GM23338 (cell line): ENCODE measurements around the gene TEDC2. TPM values are rescaled to one million over a fixed set of nuclear protein-coding genes. Genes with fewer than 3 reads are reported as not detected.

Experiments
- ATAC-seq: fragments of 200-7000 bp; cut with Tn5 transposase; 3 replicates; pipeline ENCODE4 v1.9.1; 2020
- DNase-seq: peaks from one replicate; pipeline ENCODE4 v3.0.0-alpha.2; 2015; ENCODE audit warnings: low spot score
- H2AFZ ChIP-seq: fragments of 200-600 bp; sonication (generic); 2 replicates; pipeline ENCODE4 v1.8.0; 2016; ENCODE audit warnings: antibody characterized with exemption, mild to moderate bottlenecking, moderate library complexity
- H3F3A ChIP-seq: fragments of 200-600 bp; sonication (generic); replicated peaks from 2 replicates; pipeline ENCODE4 v1.8.0; 2017; ENCODE audit warnings: antibody characterized with exemption, mixed run types, low read depth
- H3K27ac ChIP-seq: fragments of 200-600 bp; sonication (generic); 2 replicates; pipeline ENCODE4 v1.6.1; 2016; ENCODE audit warnings: low read depth
- H3K27me3 ChIP-seq: fragments of 200-600 bp; sonication (generic); 2 replicates; pipeline ENCODE4 v1.8.0; 2016; ENCODE audit warnings: mild to moderate bottlenecking, mixed run types, moderate library complexity; ENCODE audit not compliant: insufficient read depth
- H3K36me3 ChIP-seq: fragments of 200-600 bp; sonication (generic); 2 replicates; pipeline ENCODE4 v1.8.0; 2016; ENCODE audit warnings: mild to moderate bottlenecking; ENCODE audit not compliant: insufficient read depth
- H3K4me1 ChIP-seq: fragments of 200-600 bp; sonication (generic); 2 replicates; pipeline ENCODE4 v1.8.0; 2016; ENCODE audit warnings: mild to moderate bottlenecking, moderate library complexity; ENCODE audit not compliant: insufficient read depth
- H3K4me2 ChIP-seq: fragments of 200-600 bp; sonication (generic); 2 replicates; pipeline ENCODE4 v1.7.1; 2017; ENCODE audit warnings: mixed run types
- H3K4me3 ChIP-seq: fragments of 200-600 bp; sonication (generic); 2 replicates; pipeline ENCODE4 v1.6.1; 2016; ENCODE audit warnings: mixed run types
- H3K79me2 ChIP-seq: fragments of 200-600 bp; sonication (generic); replicated peaks from 2 replicates; pipeline ENCODE4 v1.8.0; 2017; ENCODE audit warnings: mild to moderate bottlenecking; ENCODE audit not compliant: insufficient read depth
- H3K9me2 ChIP-seq: fragments of 200-600 bp; sonication (generic); 2 replicates; pipeline ENCODE4 v1.8.0; 2017; ENCODE audit not compliant: insufficient read depth
- H4K20me1 ChIP-seq: fragments of 200-600 bp; sonication (generic); replicated peaks from 2 replicates; pipeline ENCODE4 v1.8.0; 2017; ENCODE audit warnings: mild to moderate bottlenecking; ENCODE audit not compliant: insufficient read depth
- H3K27ac Mint-ChIP-seq: 2 replicates; pipeline ENCODE4 v1.8.0; 2020; ENCODE audit warnings: inconsistent platforms, mild to moderate bottlenecking, moderate library complexity, mixed read lengths
- H3K27me3 Mint-ChIP-seq: 3 replicates; pipeline ENCODE4 v1.8.0; 2022; ENCODE audit warnings: low read depth, mild to moderate bottlenecking, moderate library complexity, mixed read lengths, inconsistent platforms; ENCODE audit not compliant: insufficient read depth, poor library complexity
- H3K36me3 Mint-ChIP-seq: 3 replicates; pipeline ENCODE4 v1.8.0; 2021; ENCODE audit warnings: low read depth, mild to moderate bottlenecking, inconsistent platforms, moderate library complexity, mixed read lengths
- H3K4me1 Mint-ChIP-seq: 3 replicates; pipeline ENCODE4 v1.8.0; 2020; ENCODE audit warnings: mild to moderate bottlenecking, inconsistent platforms, mixed read lengths
- H3K4me3 Mint-ChIP-seq: 3 replicates; pipeline ENCODE4 v1.8.0; 2021; ENCODE audit warnings: moderate library complexity, mild to moderate bottlenecking, inconsistent platforms, mixed read lengths
- H3K9me3 Mint-ChIP-seq: 3 replicates; pipeline ENCODE4 v1.8.0; 2020; ENCODE audit warnings: moderate library complexity, mild to moderate bottlenecking, inconsistent platforms, mixed read lengths
- CREB1 ChIP-seq: fragments of 250-450 bp; sonication (Bioruptor Pico); IDR thresholded peaks from 2 replicates; pipeline ENCODE4 v1.5.0; 2020; ENCODE audit warnings: low read depth, mild to moderate bottlenecking, moderate library complexity
- ETS1 ChIP-seq: IDR thresholded peaks from 2 replicates; pipeline ENCODE4 v1.6.1; 2016; ENCODE audit warnings: antibody characterized with exemption
- EZH2 ChIP-seq: fragments of 200-600 bp; sonication (generic); IDR thresholded peaks from one replicate; pipeline ENCODE4 v1.8.0; 2017; ENCODE audit warnings: antibody characterized with exemption, mild to moderate bottlenecking, low read depth; ENCODE audit not compliant: unreplicated experiment
- EZH2phosphoT487 ChIP-seq: fragments of 200-600 bp; sonication (generic); IDR thresholded peaks from one replicate; pipeline ENCODE4 v1.8.1; 2018; ENCODE audit warnings: antibody characterized with exemption; ENCODE audit not compliant: unreplicated experiment
- JUNB ChIP-seq: IDR thresholded peaks from one replicate; pipeline ENCODE4 v1.6.1; 2016; ENCODE audit warnings: antibody characterized with exemption; ENCODE audit not compliant: unreplicated experiment
- NANOG ChIP-seq: IDR thresholded peaks from 2 replicates; pipeline ENCODE4 v1.6.1; 2016; ENCODE audit warnings: antibody characterized with exemption, borderline replicate concordance
- POLR2AphosphoS5 ChIP-seq: IDR thresholded peaks from 2 replicates; pipeline ENCODE4 v1.6.1; 2016; ENCODE audit warnings: antibody characterized with exemption, low read depth
- REST ChIP-seq: IDR thresholded peaks from one replicate; pipeline ENCODE4 v1.6.1; 2018; ENCODE audit warnings: antibody characterized with exemption; ENCODE audit not compliant: unreplicated experiment
- STAT1 ChIP-seq: IDR thresholded peaks from one replicate; pipeline ENCODE4 v1.6.1; 2016; ENCODE audit warnings: antibody characterized with exemption; ENCODE audit not compliant: unreplicated experiment
- ZNF114 ChIP-seq: fragments of 250-450 bp; sonication (Bioruptor Pico); IDR thresholded peaks from 2 replicates; pipeline ENCODE4 v1.5.0; 2020; ENCODE audit warnings: mild to moderate bottlenecking, moderate library complexity
- ZNF331 ChIP-seq: fragments of 250-450 bp; sonication (Bioruptor Pico); IDR thresholded peaks from 2 replicates; pipeline ENCODE4 v1.5.0; 2020; ENCODE audit warnings: low read depth, mild to moderate bottlenecking, moderate library complexity
- polyA plus RNA-seq: library from polyadenylated mRNA; unstranded; fragments of >200 nt; fragmentation: Nextera tagmentation; extraction: Ambion mirVana; gene quantifications from 2 replicates; pipeline ENCODE4 v1.2.1, GENCODE V29; 2016
- total RNA-seq: library from RNA; depleted of rRNA; stranded (reverse); fragments of >200 nt; shearing (Covaris generic); gene quantifications from 2 replicates; pipeline ENCODE4 v1.2.3, GENCODE V29; 2014
- TF ChIP-seq, protein P1 (sequence below): fragments of 250-450 bp; sonication (Bioruptor Pico); IDR thresholded peaks from 2 replicates; pipeline ENCODE4 v1.5.0; 2020; ENCODE audit warnings: mild to moderate bottlenecking, moderate library complexity
- TF ChIP-seq, protein P2 (sequence below), 2 experiments: fragments of 200-600 bp in 1 of 2; sonication (generic) in 1 of 2; conservative IDR thresholded peaks; 2 replicates each; pipeline versions ENCODE4 v1.5.1 to v1.6.1; 2016 to 2017; ENCODE audit warnings: antibody characterized with exemption in 2 of 2, low read depth in 2 of 2, mild to moderate bottlenecking in 2 of 2, moderate library complexity in 1 of 2

TEDC2 gene
- total and polyA plus RNA-seq, 2 experiments from 2014 or later: 50.6 to 98.9 TPM

GRCh38 chr16:2507052-2507659, 47.2 kb downstream of the TEDC2 start:
- Histone ChIP-seq H3K4me3 (no peak overlapping the region), H3K4me2 (no peak overlapping the region), H3K79me2 (no peaks in the 10 kb centered on the region), H3K27ac (no peak overlapping the region), H3K27me3 (no peaks in the 10 kb centered on the region), H3K4me1 (peaks cover 10% of the 10 kb centered on the region; the same call in 1 of the 2 replicates), H3F3A (peaks cover 5% of the 10 kb centered on the region; the same call in 1 of the 2 replicates), H3K36me3 (no peaks in the 10 kb centered on the region), H3K9me2 (no peaks in the 10 kb centered on the region), H2AFZ (no peak overlapping the region), H4K20me1 (no peaks in the 10 kb centered on the region)
- Mint-ChIP-seq H3K27me3 (peaks cover 19% of the 10 kb centered on the region), H3K4me3 (no peak overlapping the region), H3K4me1 (peaks cover 15% of the 10 kb centered on the region), H3K9me3 (no peaks in the 10 kb centered on the region; the same call in 2 of the 3 replicates), H3K36me3 (no peaks in the 10 kb centered on the region), H3K27ac (peak overlapping the region; percentile 62; the same call in 1 of the 2 replicates)
- TF ChIP-seq STAT1 (no peak), NANOG (no peak), JUNB (no peak), REST (no peak), ETS1 (no peak), ZNF114 (no peak), POLR2AphosphoS5 (no peak), ZNF331 (CRISPR knock-in tag) (no peak), EZH2phosphoT487 (no peak), CREB1 (CRISPR knock-in tag) (no peak), EZH2 (no peak)
- TF ChIP-seq, protein P1, sequence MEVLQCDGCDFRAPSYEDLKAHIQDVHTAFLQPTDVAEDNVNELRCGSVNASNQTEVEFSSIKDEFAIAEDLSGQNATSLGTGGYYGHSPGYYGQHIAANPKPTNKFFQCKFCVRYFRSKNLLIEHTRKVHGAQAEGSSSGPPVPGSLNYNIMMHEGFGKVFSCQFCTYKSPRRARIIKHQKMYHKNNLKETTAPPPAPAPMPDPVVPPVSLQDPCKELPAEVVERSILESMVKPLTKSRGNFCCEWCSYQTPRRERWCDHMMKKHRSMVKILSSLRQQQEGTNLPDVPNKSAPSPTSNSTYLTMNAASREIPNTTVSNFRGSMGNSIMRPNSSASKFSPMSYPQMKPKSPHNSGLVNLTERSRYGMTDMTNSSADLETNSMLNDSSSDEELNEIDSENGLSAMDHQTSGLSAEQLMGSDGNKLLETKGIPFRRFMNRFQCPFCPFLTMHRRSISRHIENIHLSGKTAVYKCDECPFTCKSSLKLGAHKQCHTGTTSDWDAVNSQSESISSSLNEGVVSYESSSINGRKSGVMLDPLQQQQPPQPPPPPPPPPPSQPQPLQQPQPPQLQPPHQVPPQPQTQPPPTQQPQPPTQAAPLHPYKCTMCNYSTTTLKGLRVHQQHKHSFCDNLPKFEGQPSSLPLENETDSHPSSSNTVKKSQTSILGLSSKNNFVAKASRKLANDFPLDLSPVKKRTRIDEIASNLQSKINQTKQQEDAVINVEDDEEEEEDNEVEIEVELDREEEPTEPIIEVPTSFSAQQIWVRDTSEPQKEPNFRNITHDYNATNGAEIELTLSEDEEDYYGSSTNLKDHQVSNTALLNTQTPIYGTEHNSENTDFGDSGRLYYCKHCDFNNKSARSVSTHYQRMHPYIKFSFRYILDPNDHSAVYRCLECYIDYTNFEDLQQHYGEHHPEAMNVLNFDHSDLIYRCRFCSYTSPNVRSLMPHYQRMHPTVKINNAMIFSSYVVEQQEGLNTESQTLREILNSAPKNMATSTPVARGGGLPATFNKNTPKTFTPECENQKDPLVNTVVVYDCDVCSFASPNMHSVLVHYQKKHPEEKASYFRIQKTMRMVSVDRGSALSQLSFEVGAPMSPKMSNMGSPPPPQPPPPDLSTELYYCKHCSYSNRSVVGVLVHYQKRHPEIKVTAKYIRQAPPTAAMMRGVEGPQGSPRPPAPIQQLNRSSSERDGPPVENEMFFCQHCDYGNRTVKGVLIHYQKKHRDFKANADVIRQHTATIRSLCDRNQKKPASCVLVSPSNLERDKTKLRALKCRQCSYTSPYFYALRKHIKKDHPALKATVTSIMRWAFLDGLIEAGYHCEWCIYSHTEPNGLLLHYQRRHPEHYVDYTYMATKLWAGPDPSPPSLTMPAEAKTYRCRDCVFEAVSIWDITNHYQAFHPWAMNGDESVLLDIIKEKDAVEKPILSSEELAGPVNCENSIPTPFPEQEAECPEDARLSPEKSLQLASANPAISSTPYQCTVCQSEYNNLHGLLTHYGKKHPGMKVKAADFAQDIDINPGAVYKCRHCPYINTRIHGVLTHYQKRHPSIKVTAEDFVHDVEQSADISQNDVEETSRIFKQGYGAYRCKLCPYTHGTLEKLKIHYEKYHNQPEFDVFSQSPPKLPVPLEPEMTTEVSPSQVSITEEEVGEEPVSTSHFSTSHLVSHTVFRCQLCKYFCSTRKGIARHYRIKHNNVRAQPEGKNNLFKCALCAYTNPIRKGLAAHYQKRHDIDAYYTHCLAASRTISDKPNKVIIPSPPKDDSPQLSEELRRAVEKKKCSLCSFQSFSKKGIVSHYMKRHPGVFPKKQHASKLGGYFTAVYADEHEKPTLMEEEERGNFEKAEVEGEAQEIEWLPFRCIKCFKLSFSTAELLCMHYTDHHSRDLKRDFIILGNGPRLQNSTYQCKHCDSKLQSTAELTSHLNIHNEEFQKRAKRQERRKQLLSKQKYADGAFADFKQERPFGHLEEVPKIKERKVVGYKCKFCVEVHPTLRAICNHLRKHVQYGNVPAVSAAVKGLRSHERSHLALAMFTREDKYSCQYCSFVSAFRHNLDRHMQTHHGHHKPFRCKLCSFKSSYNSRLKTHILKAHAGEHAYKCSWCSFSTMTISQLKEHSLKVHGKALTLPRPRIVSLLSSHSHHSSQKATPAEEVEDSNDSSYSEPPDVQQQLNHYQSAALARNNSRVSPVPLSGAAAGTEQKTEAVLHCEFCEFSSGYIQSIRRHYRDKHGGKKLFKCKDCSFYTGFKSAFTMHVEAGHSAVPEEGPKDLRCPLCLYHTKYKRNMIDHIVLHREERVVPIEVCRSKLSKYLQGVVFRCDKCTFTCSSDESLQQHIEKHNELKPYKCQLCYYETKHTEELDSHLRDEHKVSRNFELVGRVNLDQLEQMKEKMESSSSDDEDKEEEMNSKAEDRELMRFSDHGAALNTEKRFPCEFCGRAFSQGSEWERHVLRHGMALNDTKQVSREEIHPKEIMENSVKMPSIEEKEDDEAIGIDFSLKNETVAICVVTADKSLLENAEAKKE (CRISPR knock-in tag): no peak
- TF ChIP-seq, protein P2, sequence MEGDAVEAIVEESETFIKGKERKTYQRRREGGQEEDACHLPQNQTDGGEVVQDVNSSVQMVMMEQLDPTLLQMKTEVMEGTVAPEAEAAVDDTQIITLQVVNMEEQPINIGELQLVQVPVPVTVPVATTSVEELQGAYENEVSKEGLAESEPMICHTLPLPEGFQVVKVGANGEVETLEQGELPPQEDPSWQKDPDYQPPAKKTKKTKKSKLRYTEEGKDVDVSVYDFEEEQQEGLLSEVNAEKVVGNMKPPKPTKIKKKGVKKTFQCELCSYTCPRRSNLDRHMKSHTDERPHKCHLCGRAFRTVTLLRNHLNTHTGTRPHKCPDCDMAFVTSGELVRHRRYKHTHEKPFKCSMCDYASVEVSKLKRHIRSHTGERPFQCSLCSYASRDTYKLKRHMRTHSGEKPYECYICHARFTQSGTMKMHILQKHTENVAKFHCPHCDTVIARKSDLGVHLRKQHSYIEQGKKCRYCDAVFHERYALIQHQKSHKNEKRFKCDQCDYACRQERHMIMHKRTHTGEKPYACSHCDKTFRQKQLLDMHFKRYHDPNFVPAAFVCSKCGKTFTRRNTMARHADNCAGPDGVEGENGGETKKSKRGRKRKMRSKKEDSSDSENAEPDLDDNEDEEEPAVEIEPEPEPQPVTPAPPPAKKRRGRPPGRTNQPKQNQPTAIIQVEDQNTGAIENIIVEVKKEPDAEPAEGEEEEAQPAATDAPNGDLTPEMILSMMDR (conservative IDR thresholded peaks at IDR 0.05; ENCODE audit: low read depth in 2 of 2): no peak
- ATAC-seq: peak; percentile 57
- peak; percentile 48 for DNase-seq
